Spinal cord (tissue), 10 donors: ENCODE data around the gene TECPR2. TPM values are rescaled to one million over a fixed set of nuclear protein-coding genes. Genes with fewer than 3 reads are reported as not detected.
A peak's percentile ranks its signal among the peaks of the same experiment; 100 is the strongest.

Source experiments
- DNase-seq, 6 donors: peaks; one replicate each; pipeline versions ENCODE4 v3.0.0 to v3.0.0-alpha.2; 2013 to 2015; ENCODE audit warnings: low spot score in 6 of 6, low read depth in 4 of 6
- H3K27ac ChIP-seq: one replicate; pipeline ENCODE4 v1.5.1; 2013; ENCODE audit warnings: low read depth, low read length, control low read depth
- H3K27me3 ChIP-seq: one replicate; pipeline ENCODE4 v1.6.1; 2013; ENCODE audit warnings: low read length; ENCODE audit not compliant: control insufficient read depth, insufficient read depth
- H3K36me3 ChIP-seq: one replicate; pipeline ENCODE4 v1.6.1; 2013; ENCODE audit warnings: low read length; ENCODE audit not compliant: control insufficient read depth, insufficient read depth
- H3K4me1 ChIP-seq: one replicate; pipeline ENCODE4 v1.6.1; 2013; ENCODE audit warnings: low read length; ENCODE audit not compliant: control insufficient read depth, insufficient read depth
- H3K4me3 ChIP-seq: one replicate; pipeline ENCODE4 v1.5.1; 2013; ENCODE audit warnings: low read depth, low read length, control low read depth
- H3K9me3 ChIP-seq: one replicate; pipeline ENCODE4 v1.6.1; 2013; ENCODE audit warnings: low read length; ENCODE audit not compliant: control insufficient read depth, insufficient read depth
- WGBS: methylation state at CpG from one replicate; pipeline ENCODE4 v1.1.5; 2013; ENCODE audit warnings: missing lambda C conversion rate; ENCODE audit not compliant: insufficient coverage; 5-methylcytosine and 5-hydroxymethylcytosine counted together
- long read RNA-seq, 4 donors: transcript quantifications; one replicate each; lab custom pipeline, GENCODE V29; 2026
- polyA plus RNA-seq, 2 donors: library from polyadenylated mRNA; unstranded; fragments of 120-200 nt; gene quantifications; one replicate each; pipeline ENCODE4 v1.2.1, GENCODE V29; 2013; ENCODE audit not compliant: insufficient read length in 2 of 2
- total RNA-seq, 2 donors: library from RNA; depleted of rRNA in 1 of 2; stranded (reverse); fragments of 120-200 nt in 1 of 2; fragments of >200 nt in 1 of 2; gene quantifications; one replicate each; pipeline versions ENCODE4 v1.2.3 to v1.2.4, GENCODE V29; 2013 to 2014
- donor health status: healthy.

The TECPR2 gene, protein sequence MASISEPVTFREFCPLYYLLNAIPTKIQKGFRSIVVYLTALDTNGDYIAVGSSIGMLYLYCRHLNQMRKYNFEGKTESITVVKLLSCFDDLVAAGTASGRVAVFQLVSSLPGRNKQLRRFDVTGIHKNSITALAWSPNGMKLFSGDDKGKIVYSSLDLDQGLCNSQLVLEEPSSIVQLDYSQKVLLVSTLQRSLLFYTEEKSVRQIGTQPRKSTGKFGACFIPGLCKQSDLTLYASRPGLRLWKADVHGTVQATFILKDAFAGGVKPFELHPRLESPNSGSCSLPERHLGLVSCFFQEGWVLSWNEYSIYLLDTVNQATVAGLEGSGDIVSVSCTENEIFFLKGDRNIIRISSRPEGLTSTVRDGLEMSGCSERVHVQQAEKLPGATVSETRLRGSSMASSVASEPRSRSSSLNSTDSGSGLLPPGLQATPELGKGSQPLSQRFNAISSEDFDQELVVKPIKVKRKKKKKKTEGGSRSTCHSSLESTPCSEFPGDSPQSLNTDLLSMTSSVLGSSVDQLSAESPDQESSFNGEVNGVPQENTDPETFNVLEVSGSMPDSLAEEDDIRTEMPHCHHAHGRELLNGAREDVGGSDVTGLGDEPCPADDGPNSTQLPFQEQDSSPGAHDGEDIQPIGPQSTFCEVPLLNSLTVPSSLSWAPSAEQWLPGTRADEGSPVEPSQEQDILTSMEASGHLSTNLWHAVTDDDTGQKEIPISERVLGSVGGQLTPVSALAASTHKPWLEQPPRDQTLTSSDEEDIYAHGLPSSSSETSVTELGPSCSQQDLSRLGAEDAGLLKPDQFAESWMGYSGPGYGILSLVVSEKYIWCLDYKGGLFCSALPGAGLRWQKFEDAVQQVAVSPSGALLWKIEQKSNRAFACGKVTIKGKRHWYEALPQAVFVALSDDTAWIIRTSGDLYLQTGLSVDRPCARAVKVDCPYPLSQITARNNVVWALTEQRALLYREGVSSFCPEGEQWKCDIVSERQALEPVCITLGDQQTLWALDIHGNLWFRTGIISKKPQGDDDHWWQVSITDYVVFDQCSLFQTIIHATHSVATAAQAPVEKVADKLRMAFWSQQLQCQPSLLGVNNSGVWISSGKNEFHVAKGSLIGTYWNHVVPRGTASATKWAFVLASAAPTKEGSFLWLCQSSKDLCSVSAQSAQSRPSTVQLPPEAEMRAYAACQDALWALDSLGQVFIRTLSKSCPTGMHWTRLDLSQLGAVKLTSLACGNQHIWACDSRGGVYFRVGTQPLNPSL (N-terminal part only)
- total RNA-seq (10 to 100 TPM; 19.4 to 25.9 TPM), polyA plus RNA-seq (10 to 100 TPM; 43.3 to 48.8 TPM)
- long read RNA-seq, donor 1, partial matches to known transcripts: 72 of 95 reads
- long read RNA-seq, donor 1, other reads (novel, unspliced or antisense): 23 of 95 reads
- long read RNA-seq, donor 2, partial matches to known transcripts: 43 of 50 reads
- long read RNA-seq, donor 2, other reads (novel, unspliced or antisense): 6 of 50 reads
- long read RNA-seq, donor 3, partial matches to known transcripts: 19 of 19 reads
- long read RNA-seq, donor 3, other reads (novel, unspliced or antisense): 0 of 19 reads
- long read RNA-seq, donor 4: 0 reads

DNA sequence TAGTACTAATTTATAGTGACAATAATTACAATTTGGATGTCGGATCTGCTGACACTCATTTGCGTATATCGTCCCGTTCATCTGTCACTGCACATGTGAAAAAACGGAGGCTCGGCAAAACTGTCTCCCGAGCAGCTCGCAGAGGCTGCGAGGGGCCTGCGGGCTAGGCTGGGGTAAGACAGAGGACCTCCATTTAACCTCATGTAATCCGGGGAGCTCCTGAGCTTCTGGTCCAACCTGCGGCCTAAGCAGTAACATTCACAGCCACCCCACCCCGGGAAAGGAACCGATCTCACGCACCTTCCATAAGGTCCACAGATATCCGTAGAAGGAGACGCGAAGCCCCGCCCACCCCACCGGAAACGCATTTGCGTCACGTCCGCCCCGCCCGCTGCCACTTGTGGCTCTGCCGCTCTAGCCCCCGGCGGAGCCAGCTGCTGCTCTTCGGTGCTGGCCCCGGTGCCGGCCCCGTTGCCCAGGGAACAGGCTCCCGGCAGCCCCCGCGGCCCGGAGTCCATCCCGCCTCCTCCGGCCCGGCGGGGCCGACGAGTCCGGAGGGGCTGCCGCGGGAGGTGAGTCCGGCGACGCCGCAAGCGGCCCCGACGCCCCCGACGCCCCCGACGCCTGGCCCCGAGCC, at the start of gene TECPR2, which contains the start of gene CINP:
Gene TECPR2, plus strand, starts transcription at position 397 of the 637 bp plus-strand sequence. CDS start 13,781 bp downstream, outside the sequence.
Gene CINP, minus strand, starts transcription at position 346 of the 637 bp plus-strand sequence. Its CDS starts 39 bp downstream, at position 307.
- Histone ChIP-seq H3K4me3 (peak within 1 kb of the TSS; percentile 87), H3K27ac (peak within 1 kb of the TSS; percentile 90), H3K27me3 (no peaks in the 10 kb centered on the region), H3K9me3 (no peaks in the 10 kb centered on the region), H3K4me1 (peaks cover 10% of the 10 kb centered on the region), H3K36me3 (peaks cover 10% of the 10 kb centered on the region)
- peak; percentile 78 to 98 (median 91) for DNase-seq
- WGBS: under 1% methylated on average over 58 of the region's 58 CpGs

GRCh38 chr14:102314242-102315011, 48.3 kb upstream of the TECPR2 start:
- Histone ChIP-seq H3K27ac (peak overlapping the region; percentile 22), H3K36me3 (no peaks in the 10 kb centered on the region), H3K9me3 (no peaks in the 10 kb centered on the region), H3K4me3 (peak overlapping the region; percentile 52), H3K4me1 (peaks cover 54% of the 10 kb centered on the region), H3K27me3 (no peaks in the 10 kb centered on the region)
- 2% methylated on average over 46 of the region's 52 CpGs for WGBS
- DNase-seq: peak in 2 of 6 donors; percentile 92 to 93

GRCh38 chr14:102315121-102315520, 47.6 kb upstream of the TECPR2 start:
- peak overlapping the region; percentile 47 for H3K27ac ChIP-seq
- H3K4me1 ChIP-seq: peaks cover 56% of the 10 kb centered on the region
- WGBS: 100% methylated on average over 4 of the region's 6 CpGs
- peak in 1 of 6 donors; percentile 51 for DNase-seq
- no peaks in the 10 kb centered on the region for H3K36me3 ChIP-seq
- H3K4me3 ChIP-seq: no peak overlapping the region
- H3K9me3 ChIP-seq: no peaks in the 10 kb centered on the region
- no peaks in the 10 kb centered on the region for H3K27me3 ChIP-seq

DNA sequence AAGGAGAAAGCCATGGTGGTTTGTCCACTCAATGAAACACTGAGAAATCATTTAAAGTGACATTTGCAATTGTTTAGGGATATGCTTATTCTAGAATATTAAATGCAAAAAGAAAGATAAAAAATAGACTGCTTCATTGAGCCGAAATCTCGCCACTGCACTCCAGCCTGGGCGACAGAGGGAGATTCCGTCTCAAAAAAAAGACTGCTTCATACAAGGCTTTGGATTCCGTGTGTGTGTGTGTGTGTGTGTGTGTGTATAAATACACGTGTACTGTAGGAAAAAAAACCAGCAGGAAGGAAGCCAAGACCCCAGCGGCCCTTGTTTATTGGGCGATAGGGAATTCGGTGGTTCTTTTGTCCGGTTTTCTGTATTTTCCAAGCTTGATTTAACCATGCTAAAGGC, 46.4 kb upstream of the TECPR2 start:
- peak in 1 of 6 donors; percentile 92 for DNase-seq
- H3K27me3 ChIP-seq: no peaks in the 10 kb centered on the region
- H3K27ac ChIP-seq: peak overlapping the region; percentile 97
- H3K4me3 ChIP-seq: peak overlapping the region; percentile 77
- H3K4me1 ChIP-seq: peaks cover 69% of the 10 kb centered on the region
- WGBS: 0% methylated on average over 9 of the region's 10 CpGs
- peaks cover 3% of the 10 kb centered on the region for H3K36me3 ChIP-seq
- no peaks in the 10 kb centered on the region for H3K9me3 ChIP-seq

GRCh38 chr14:102316743-102317563, 45.8 kb upstream of the TECPR2 start:
- no peaks in the 10 kb centered on the region for H3K9me3 ChIP-seq
- DNase-seq: peak in 4 of 6 donors; percentile 85 to 96 (median 91)
- H3K27ac ChIP-seq: peak overlapping the region; percentile 97
- H3K36me3 ChIP-seq: peaks cover 3% of the 10 kb centered on the region
- H3K4me1 ChIP-seq: peaks cover 69% of the 10 kb centered on the region
- no peaks in the 10 kb centered on the region for H3K27me3 ChIP-seq
- WGBS: under 1% methylated on average over 46 of the region's 54 CpGs
- peak overlapping the region; percentile 77 for H3K4me3 ChIP-seq

DNA sequence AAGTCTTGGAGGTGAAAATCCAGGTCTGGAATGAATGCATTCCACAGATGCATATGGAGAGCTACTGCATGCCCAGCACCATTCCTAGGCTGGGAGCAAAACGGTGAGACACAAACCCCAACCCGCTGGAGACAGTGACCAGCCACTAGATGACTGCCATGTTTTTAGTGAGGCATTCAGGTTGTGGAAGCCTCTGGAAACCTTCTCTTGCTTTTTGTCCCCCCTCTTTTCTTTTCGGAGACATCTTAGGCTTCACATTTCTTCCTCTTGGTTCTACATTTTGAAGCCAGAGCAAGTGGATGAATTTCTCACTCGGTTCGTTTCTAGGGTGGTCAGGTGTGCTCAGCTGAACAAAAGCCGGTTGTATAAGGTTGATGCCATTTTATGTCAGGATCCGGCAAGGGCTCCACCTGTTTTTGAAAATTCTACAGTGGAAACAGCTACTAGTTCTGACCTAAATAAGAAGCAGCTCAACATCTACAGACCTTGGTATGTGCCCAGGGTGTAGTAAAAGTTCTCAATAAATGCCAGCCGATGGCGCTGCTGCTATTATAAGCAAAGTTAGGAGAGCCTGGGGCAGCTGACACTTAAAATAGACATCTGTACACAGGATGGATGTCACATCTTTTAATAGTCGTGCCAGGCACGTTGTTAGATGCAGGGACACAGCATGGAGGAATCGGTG, 45.0 kb upstream of the TECPR2 start:
- Histone ChIP-seq H3K4me3 (peak overlapping the region; percentile 77), H3K4me1 (peaks cover 69% of the 10 kb centered on the region), H3K27me3 (no peaks in the 10 kb centered on the region), H3K36me3 (peaks cover 6% of the 10 kb centered on the region), H3K27ac (peak overlapping the region; percentile 97), H3K9me3 (no peaks in the 10 kb centered on the region)
- peak in 2 of 6 donors; percentile 17 to 67 for DNase-seq
- WGBS: 65% methylated on average over 8 of the region's 12 CpGs

GRCh38 chr14:102318781-102319276, 43.9 kb upstream of the TECPR2 start:
- peaks cover 6% of the 10 kb centered on the region for H3K36me3 ChIP-seq
- H3K27me3 ChIP-seq: no peaks in the 10 kb centered on the region
- 100% methylated on average over 1 of the region's 15 CpGs for WGBS
- no peak for DNase-seq
- H3K9me3 ChIP-seq: no peaks in the 10 kb centered on the region
- peak overlapping the region; percentile 91 for H3K27ac ChIP-seq
- peaks cover 63% of the 10 kb centered on the region for H3K4me1 ChIP-seq
- H3K4me3 ChIP-seq: peak overlapping the region; percentile 84
